ENCODE results near the gene LCP2.
"Not testable (repeated sequence)": the region's sequence is repeated elsewhere in the genome, so short reads cannot be mapped to it uniquely, and the experiment has no call there.

Gene LCP2

GRCh38 chr5:170248931-170249227, 48.7 kb downstream of the LCP2 start:
- CTCF ChIA-PET: interaction anchor here (2.8 kb wide), 1 partner anchor 12 kb away, joined by 7 read pairs; no protein-coding TSS in a partner anchor
- H3K27me3 ChIP-seq (replicated peaks in 2 of 5; ENCODE audit: control insufficient read depth in 4 of 5, insufficient read depth in 5 of 5, low read length in 4 of 5); POLR2A ChIA-PET; H3K4me3 ChIP-seq (ENCODE audit: control insufficient read depth in 1 of 7, extremely low read depth in 1 of 7, insufficient read depth in 4 of 7, low read depth in 2 of 7, low read length in 6 of 7); H3K27ac ChIP-seq (ENCODE audit: insufficient read depth in 1 of 2, low read depth in 1 of 2, low read length in 2 of 2, poor library complexity in 1 of 2, severe bottlenecking in 2 of 2); H3K4me1 ChIP-seq (ENCODE audit: control extremely low read depth in 1 of 4, control insufficient read depth in 4 of 4, insufficient read depth in 4 of 4, low read length in 3 of 4); DNase-seq; H3K9me3 ChIP-seq (ENCODE audit: control extremely low read depth in 1 of 5, control insufficient read depth in 4 of 5, insufficient read depth in 2 of 5, low read depth in 1 of 5, low read length in 4 of 5): not testable (repeated sequence)
- peaks cover 32 to 84% (median 66%) of the 10 kb centered on the region in 4 experiments for H3K36me3 ChIP-seq (ENCODE audit: control insufficient read depth in 4 of 4, insufficient read depth in 4 of 4, low read length in 3 of 4)
- 96% methylated on average over 4 of the region's 4 CpGs for WGBS (ENCODE audit: insufficient coverage)

GRCh38 chr5:170248172-170248930, 49.2 kb downstream of the LCP2 start:
- ChIA-PET POLR2A (interaction anchor here (0.8 kb wide), 1 partner anchor 85 kb away, joined by 3 read pairs; no protein-coding TSS in a partner anchor), CTCF (interaction anchor here (2.8 kb wide), 1 partner anchor 13 kb away, joined by 7 read pairs; no protein-coding TSS in a partner anchor)
- no peaks in the 10 kb centered on the region for H3K4me1 ChIP-seq (ENCODE audit: control extremely low read depth in 1 of 4, control insufficient read depth in 4 of 4, insufficient read depth in 4 of 4, low read length in 3 of 4)
- H3K4me3 ChIP-seq (ENCODE audit: control insufficient read depth in 1 of 7, extremely low read depth in 1 of 7, insufficient read depth in 4 of 7, low read depth in 2 of 7, low read length in 6 of 7): no peak overlapping the region
- no peak overlapping the region for H3K27ac ChIP-seq (ENCODE audit: insufficient read depth in 1 of 2, low read depth in 1 of 2, low read length in 2 of 2, poor library complexity in 1 of 2, severe bottlenecking in 2 of 2)
- peaks cover 31 to 78% (median 61%) of the 10 kb centered on the region in 4 experiments for H3K36me3 ChIP-seq (ENCODE audit: control insufficient read depth in 4 of 4, insufficient read depth in 4 of 4, low read length in 3 of 4)
- 76% methylated on average over 5 of the region's 6 CpGs for WGBS (ENCODE audit: insufficient coverage)
- DNase-seq: no peak
- no peaks in the 10 kb centered on the region for H3K27me3 ChIP-seq (replicated peaks in 2 of 5; ENCODE audit: control insufficient read depth in 4 of 5, insufficient read depth in 5 of 5, low read length in 4 of 5)
- peaks cover 0 to 8% (median 0%) of the 10 kb centered on the region in 5 experiments for H3K9me3 ChIP-seq (ENCODE audit: control extremely low read depth in 1 of 5, control insufficient read depth in 4 of 5, insufficient read depth in 2 of 5, low read depth in 1 of 5, low read length in 4 of 5)

- Histone ChIP-seq H3K27me3 (replicated peaks in 2 of 5; ENCODE audit: control insufficient read depth in 4 of 5, insufficient read depth in 5 of 5, low read length in 4 of 5) (no peaks in the 10 kb centered on the region), H3K36me3 (ENCODE audit: control insufficient read depth in 4 of 4, insufficient read depth in 4 of 4, low read length in 3 of 4) (peaks cover 31 to 68% (median 52%) of the 10 kb centered on the region in 4 experiments), H3K4me1 (ENCODE audit: control extremely low read depth in 1 of 4, control insufficient read depth in 4 of 4, insufficient read depth in 4 of 4, low read length in 3 of 4) (no peaks in the 10 kb centered on the region), H3K4me3 (ENCODE audit: control insufficient read depth in 1 of 7, extremely low read depth in 1 of 7, insufficient read depth in 4 of 7, low read depth in 2 of 7, low read length in 6 of 7) (no peak overlapping the region), H3K27ac (ENCODE audit: insufficient read depth in 1 of 2, low read depth in 1 of 2, low read length in 2 of 2, poor library complexity in 1 of 2, severe bottlenecking in 2 of 2) (no peak overlapping the region), H3K9me3 (ENCODE audit: control extremely low read depth in 1 of 5, control insufficient read depth in 4 of 5, insufficient read depth in 2 of 5, low read depth in 1 of 5, low read length in 4 of 5) (peaks cover 0 to 8% (median 0%) of the 10 kb centered on the region in 5 experiments)
- ChIA-PET POLR2A (no interaction called here), CTCF (interaction anchor here (1.0 to 2.7 kb wide), 6 partner anchors 14 to 110 kb away, joined by 3 to 8 read pairs (median 4); no protein-coding TSS in a partner anchor)
- 100% methylated on average over 2 of the region's 2 CpGs for WGBS (ENCODE audit: insufficient coverage)
- DNase-seq: no peak
Observed at GRCh38 chr5:170247363-170247762, 50.2 kb downstream of the LCP2 start.

GRCh38 chr5:170246126-170246870, 51.3 kb downstream of the LCP2 start:
- POLR2A ChIA-PET: no interaction called here
- Histone ChIP-seq H3K27ac (ENCODE audit: insufficient read depth in 1 of 2, low read depth in 1 of 2, low read length in 2 of 2, poor library complexity in 1 of 2, severe bottlenecking in 2 of 2) (no peak overlapping the region), H3K4me3 (ENCODE audit: control insufficient read depth in 1 of 7, extremely low read depth in 1 of 7, insufficient read depth in 4 of 7, low read depth in 2 of 7, low read length in 6 of 7) (no peak overlapping the region), H3K9me3 (ENCODE audit: control extremely low read depth in 1 of 5, control insufficient read depth in 4 of 5, insufficient read depth in 2 of 5, low read depth in 1 of 5, low read length in 4 of 5) (peaks cover 0 to 8% (median 0%) of the 10 kb centered on the region in 5 experiments), H3K36me3 (ENCODE audit: control insufficient read depth in 4 of 4, insufficient read depth in 4 of 4, low read length in 3 of 4) (peaks cover 26 to 58% (median 43%) of the 10 kb centered on the region in 4 experiments), H3K4me1 (ENCODE audit: control extremely low read depth in 1 of 4, control insufficient read depth in 4 of 4, insufficient read depth in 4 of 4, low read length in 3 of 4) (no peaks in the 10 kb centered on the region), H3K27me3 (replicated peaks in 2 of 5; ENCODE audit: control insufficient read depth in 4 of 5, insufficient read depth in 5 of 5, low read length in 4 of 5) (no peaks in the 10 kb centered on the region)
- DNase-seq: no peak
- 100% methylated on average over 4 of the region's 4 CpGs for WGBS (ENCODE audit: insufficient coverage)
- CTCF ChIA-PET: interaction anchor here (0.8 to 2.7 kb wide), 8 partner anchors 15 to 178 kb away, joined by 3 to 8 read pairs (median 3); no protein-coding TSS in a partner anchor

GRCh38 chr5:170245436-170245835, 52.1 kb downstream of the LCP2 start:
- H3K9me3 ChIP-seq (ENCODE audit: control extremely low read depth in 1 of 5, control insufficient read depth in 4 of 5, insufficient read depth in 2 of 5, low read depth in 1 of 5, low read length in 4 of 5); H3K4me1 ChIP-seq (ENCODE audit: control extremely low read depth in 1 of 4, control insufficient read depth in 4 of 4, insufficient read depth in 4 of 4, low read length in 3 of 4); POLR2A ChIA-PET; H3K27ac ChIP-seq (ENCODE audit: insufficient read depth in 1 of 2, low read depth in 1 of 2, low read length in 2 of 2, poor library complexity in 1 of 2, severe bottlenecking in 2 of 2); DNase-seq; H3K4me3 ChIP-seq (ENCODE audit: control insufficient read depth in 1 of 7, extremely low read depth in 1 of 7, insufficient read depth in 4 of 7, low read depth in 2 of 7, low read length in 6 of 7); H3K27me3 ChIP-seq (replicated peaks in 2 of 5; ENCODE audit: control insufficient read depth in 4 of 5, insufficient read depth in 5 of 5, low read length in 4 of 5): not testable (repeated sequence)
- no CpG with 5 or more reads among the region's 23 CpGs for WGBS (ENCODE audit: insufficient coverage)
- H3K36me3 ChIP-seq (ENCODE audit: control insufficient read depth in 4 of 4, insufficient read depth in 4 of 4, low read length in 3 of 4): peaks cover 22 to 49% (median 37%) of the 10 kb centered on the region in 4 experiments
- CTCF ChIA-PET: interaction anchor here (1.5 to 2.7 kb wide), 3 partner anchors 16 to 177 kb away, joined by 3 to 8 read pairs (median 3); no protein-coding TSS in a partner anchor

- ChIA-PET CTCF (interaction anchor here (0.7 to 1.7 kb wide), 4 partner anchors 11 to 38 kb away, joined by 3 to 7 read pairs (median 3); no protein-coding TSS in a partner anchor), POLR2A (no interaction called here)
- no peak for DNase-seq
- H3K27ac ChIP-seq (ENCODE audit: insufficient read depth in 1 of 2, low read depth in 1 of 2, low read length in 2 of 2, poor library complexity in 1 of 2, severe bottlenecking in 2 of 2): no peak overlapping the region
- WGBS (ENCODE audit: insufficient coverage): no CpG with 5 or more reads among the region's 1 CpG
- no peaks in the 10 kb centered on the region for H3K36me3 ChIP-seq (ENCODE audit: control insufficient read depth in 4 of 4, insufficient read depth in 4 of 4, low read length in 3 of 4)
- H3K9me3 ChIP-seq (ENCODE audit: control extremely low read depth in 1 of 5, control insufficient read depth in 4 of 5, insufficient read depth in 2 of 5, low read depth in 1 of 5, low read length in 4 of 5): no peaks in the 10 kb centered on the region
- H3K27me3 ChIP-seq (replicated peaks in 2 of 5; ENCODE audit: control insufficient read depth in 4 of 5, insufficient read depth in 5 of 5, low read length in 4 of 5): no peaks in the 10 kb centered on the region
- H3K4me1 ChIP-seq (ENCODE audit: control extremely low read depth in 1 of 4, control insufficient read depth in 4 of 4, insufficient read depth in 4 of 4, low read length in 3 of 4): no peaks in the 10 kb centered on the region
- no peak overlapping the region for H3K4me3 ChIP-seq (ENCODE audit: control insufficient read depth in 1 of 7, extremely low read depth in 1 of 7, insufficient read depth in 4 of 7, low read depth in 2 of 7, low read length in 6 of 7)
Observed at GRCh38 chr5:170238456-170239196, 59.0 kb downstream of the LCP2 start.

All from common myeloid progenitor, CD34-positive (primary cell).